ENCODE measurements around the gene THG1L.

- TF ChIP-seq, protein P1, sequence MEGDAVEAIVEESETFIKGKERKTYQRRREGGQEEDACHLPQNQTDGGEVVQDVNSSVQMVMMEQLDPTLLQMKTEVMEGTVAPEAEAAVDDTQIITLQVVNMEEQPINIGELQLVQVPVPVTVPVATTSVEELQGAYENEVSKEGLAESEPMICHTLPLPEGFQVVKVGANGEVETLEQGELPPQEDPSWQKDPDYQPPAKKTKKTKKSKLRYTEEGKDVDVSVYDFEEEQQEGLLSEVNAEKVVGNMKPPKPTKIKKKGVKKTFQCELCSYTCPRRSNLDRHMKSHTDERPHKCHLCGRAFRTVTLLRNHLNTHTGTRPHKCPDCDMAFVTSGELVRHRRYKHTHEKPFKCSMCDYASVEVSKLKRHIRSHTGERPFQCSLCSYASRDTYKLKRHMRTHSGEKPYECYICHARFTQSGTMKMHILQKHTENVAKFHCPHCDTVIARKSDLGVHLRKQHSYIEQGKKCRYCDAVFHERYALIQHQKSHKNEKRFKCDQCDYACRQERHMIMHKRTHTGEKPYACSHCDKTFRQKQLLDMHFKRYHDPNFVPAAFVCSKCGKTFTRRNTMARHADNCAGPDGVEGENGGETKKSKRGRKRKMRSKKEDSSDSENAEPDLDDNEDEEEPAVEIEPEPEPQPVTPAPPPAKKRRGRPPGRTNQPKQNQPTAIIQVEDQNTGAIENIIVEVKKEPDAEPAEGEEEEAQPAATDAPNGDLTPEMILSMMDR (IDR thresholded peaks at IDR 0.05), result no peak
- TF ChIP-seq EZH2 (IDR thresholded peaks at IDR 0.05; ENCODE audit: borderline replicate concordance, insufficient read depth, low read depth, low read length, poor library complexity, severe bottlenecking), result no peak
These were observed 16.8 kb downstream of the THG1L start for GRCh38 chr5:157747766-157748700.

Data from B cell (primary cell).